Measurements from ENCODE around the gene SLC13A2. TPM values are rescaled to one million over a fixed set of nuclear protein-coding genes. Genes with fewer than 3 reads are reported as not detected.

The SLC13A2 gene
- total RNA-seq, 1 donor from 2014 or later = not detected

GRCh38 chr17:28508211-28508724 lies 34.8 kb downstream of the SLC13A2 start:
- TF ChIP-seq POLR2A (IDR thresholded peaks at IDR 0.05) (no peak), CTCF (IDR thresholded peaks at IDR 0.05) (no peak), POLR2AphosphoS5 (IDR thresholded peaks at IDR 0.05; ENCODE audit: insufficient read depth in 1 of 2, low read depth in 1 of 2) (no peak)
- intact Hi-C loops (cut with DNase I) = no loop called here
- Histone ChIP-seq H3K27ac (peak overlapping the region; percentile 58), H3K4me1 (peaks cover 17% of the 10 kb centered on the region), H3K9me3 (no peaks in the 10 kb centered on the region), H3K4me3 (no peak overlapping the region), H3K27me3 (no peaks in the 10 kb centered on the region), H3K36me3 (no peaks in the 10 kb centered on the region)
- DNase-seq (ENCODE audit: extremely low spot score in 2 of 2) = no peak

GRCh38 chr17:28509789-28510188 lies 36.3 kb downstream of the SLC13A2 start:
- Histone ChIP-seq H3K27ac (no peak overlapping the region), H3K36me3 (no peaks in the 10 kb centered on the region), H3K27me3 (no peaks in the 10 kb centered on the region), H3K4me1 (peaks cover 31% of the 10 kb centered on the region), H3K4me3 (no peak overlapping the region), H3K9me3 (no peaks in the 10 kb centered on the region)
- intact Hi-C loops (cut with DNase I) = no loop called here
- no peak for TF ChIP-seq POLR2AphosphoS5 (IDR thresholded peaks at IDR 0.05; ENCODE audit: insufficient read depth in 1 of 2, low read depth in 1 of 2)
- TF ChIP-seq POLR2A (IDR thresholded peaks at IDR 0.05) = no peak
- TF ChIP-seq CTCF (IDR thresholded peaks at IDR 0.05) = no peak
- no peak for DNase-seq (ENCODE audit: extremely low spot score in 2 of 2)

GRCh38 chr17:28511858-28512461 lies 38.5 kb downstream of the SLC13A2 start:
- Histone ChIP-seq H3K4me3 (no peak overlapping the region), H3K36me3 (no peaks in the 10 kb centered on the region), H3K27ac (no peak overlapping the region), H3K27me3 (no peaks in the 10 kb centered on the region), H3K4me1 (peaks cover 24% of the 10 kb centered on the region), H3K9me3 (no peaks in the 10 kb centered on the region)
- TF ChIP-seq POLR2AphosphoS5 (IDR thresholded peaks at IDR 0.05; ENCODE audit: insufficient read depth in 1 of 2, low read depth in 1 of 2) = no peak
- TF ChIP-seq POLR2A (IDR thresholded peaks at IDR 0.05) = no peak
- TF ChIP-seq CTCF (IDR thresholded peaks at IDR 0.05) = no peak
- DNase-seq (ENCODE audit: extremely low spot score in 2 of 2) = no peak
- intact Hi-C loops (cut with DNase I) = no loop called here

- Histone ChIP-seq H3K27ac (no peak overlapping the region), H3K27me3 (no peaks in the 10 kb centered on the region), H3K4me1 (peaks cover 24% of the 10 kb centered on the region), H3K36me3 (no peaks in the 10 kb centered on the region), H3K9me3 (no peaks in the 10 kb centered on the region), H3K4me3 (no peak overlapping the region)
- TF ChIP-seq POLR2A (IDR thresholded peaks at IDR 0.05) (no peak), POLR2AphosphoS5 (IDR thresholded peaks at IDR 0.05; ENCODE audit: insufficient read depth in 1 of 2, low read depth in 1 of 2) (no peak), CTCF (IDR thresholded peaks at IDR 0.05) (no peak)
- intact Hi-C loops (cut with DNase I) = no loop called here
- DNase-seq (ENCODE audit: extremely low spot score in 2 of 2) = no peak
These were observed 40.0 kb downstream of the SLC13A2 start for GRCh38 chr17:28513476-28513875.

GRCh38 chr17:28514561-28515002 lies 41.1 kb downstream of the SLC13A2 start:
- Histone ChIP-seq H3K4me1 (peaks cover 18% of the 10 kb centered on the region), H3K27me3 (no peaks in the 10 kb centered on the region), H3K27ac (peak overlapping the region; percentile 56), H3K36me3 (no peaks in the 10 kb centered on the region), H3K9me3 (no peaks in the 10 kb centered on the region), H3K4me3 (no peak overlapping the region)
- no peak for DNase-seq (ENCODE audit: extremely low spot score in 2 of 2)
- TF ChIP-seq CTCF (IDR thresholded peaks at IDR 0.05) (no peak), POLR2A (IDR thresholded peaks at IDR 0.05) (no peak), POLR2AphosphoS5 (IDR thresholded peaks at IDR 0.05; ENCODE audit: insufficient read depth in 1 of 2, low read depth in 1 of 2) (no peak)
- intact Hi-C loops (cut with DNase I) = no loop called here
